GM18951 (cell line): Measurements from ENCODE around the gene SLC32A1.

ENCODE experiments used
- POLR2A ChIP-seq: IDR thresholded peaks from 4 replicates; pipeline ENCODE4 v1.6.1; 2011; ENCODE audit warnings: mild to moderate bottlenecking; ENCODE audit not compliant: insufficient read length, insufficient read depth; ENCODE audit errors: extremely low read depth
- in situ Hi-C: fragments of 300-500 bp; cut with MboI; formaldehyde crosslinking; loops from one replicate; pipeline ENCODE4 v1.12.0; 2022; ENCODE audit warnings: low sequenced_read_pairs, mixed read lengths, inconsistent platforms; ENCODE audit not compliant: unreplicated experiment

SLC32A1 gene

DNA sequence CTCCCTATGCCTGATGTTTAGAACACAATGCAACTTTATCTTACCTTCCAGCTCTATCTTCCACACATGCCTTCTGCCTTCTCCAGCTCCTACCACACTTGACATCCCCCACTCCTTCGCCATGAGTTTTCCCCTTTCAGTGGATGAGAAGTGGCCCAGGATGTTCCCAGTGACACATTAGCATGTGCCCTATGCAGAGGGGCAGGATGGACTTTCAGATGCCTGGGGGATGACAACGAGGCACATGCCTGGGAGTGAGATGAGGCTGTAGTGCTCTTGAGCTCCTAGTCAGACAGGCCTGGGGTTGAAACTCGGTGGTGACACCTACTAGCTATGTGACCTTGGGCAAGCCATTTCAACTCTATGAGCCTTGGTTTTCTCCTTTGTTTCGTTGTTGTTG, 20.1 kb upstream of the SLC32A1 start:
- TF ChIP-seq POLR2A: no peak
- in situ Hi-C loops: loop anchor here (5.0 kb wide), 1 partner anchor 37 kb away; no protein-coding TSS in a partner anchor

DNA sequence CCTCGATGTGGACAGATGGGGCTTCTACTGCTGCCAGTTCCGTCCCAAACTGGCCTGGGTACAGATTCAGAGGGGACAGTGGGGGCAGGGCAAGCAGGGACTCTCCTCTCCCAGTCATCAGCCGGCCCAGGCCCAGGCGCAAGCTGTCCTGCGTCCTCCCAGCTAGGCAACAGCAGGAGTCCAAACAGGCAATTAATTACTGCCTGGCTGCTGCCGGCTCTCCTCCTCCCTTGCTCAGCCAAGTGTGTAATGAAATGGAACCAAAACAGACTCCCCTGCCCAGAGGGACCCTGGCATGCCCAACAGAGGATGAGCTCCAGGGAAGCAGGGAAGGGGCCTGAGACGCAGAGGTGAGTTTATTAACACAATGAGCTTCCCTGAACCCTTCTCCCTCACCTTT, 17.8 kb upstream of the SLC32A1 start:
- in situ Hi-C loops: no loop called here
- TF ChIP-seq POLR2A: no peak

DNA sequence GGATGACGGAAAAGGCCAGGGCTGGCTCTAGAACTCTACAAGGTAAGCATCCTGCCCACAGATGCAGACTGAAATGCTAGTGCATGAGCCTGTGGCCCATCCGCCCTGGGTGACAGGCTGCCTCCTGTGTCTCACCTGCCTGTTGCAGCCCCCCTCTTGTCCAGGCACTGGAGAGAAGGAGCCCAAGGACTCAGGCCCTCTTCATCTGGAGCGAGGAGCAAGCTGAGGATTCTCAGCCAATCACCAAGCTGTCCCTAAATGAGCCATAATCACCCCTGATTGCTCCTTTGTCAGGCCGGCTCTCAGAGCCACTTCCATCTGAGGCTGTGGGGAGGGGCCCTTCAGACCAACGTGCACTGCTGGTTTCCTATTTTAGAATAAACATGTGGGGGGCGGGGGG, 10.0 kb upstream of the SLC32A1 start:
- in situ Hi-C loops: no loop called here
- TF ChIP-seq POLR2A: no peak

DNA sequence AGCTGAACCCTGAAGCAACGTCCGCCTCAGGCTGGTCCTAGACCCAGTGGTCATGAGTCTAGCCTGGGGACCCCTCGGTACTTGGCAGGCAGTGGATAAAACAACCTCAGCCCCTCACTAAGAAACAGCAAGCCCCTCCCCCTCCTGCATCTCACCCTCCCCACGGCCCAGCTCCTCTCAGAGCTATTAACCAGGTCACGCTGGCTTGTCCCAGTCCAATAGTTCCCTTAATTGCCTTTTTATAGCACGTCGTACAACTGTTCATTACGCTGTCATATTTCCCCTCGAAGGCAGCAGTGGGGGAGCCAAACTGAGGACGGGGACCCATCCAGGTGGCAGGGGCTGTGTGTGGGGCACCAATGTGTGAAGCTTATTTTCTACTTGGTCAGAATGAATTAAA, 8.6 kb upstream of the SLC32A1 start:
- in situ Hi-C loops: no loop called here
- TF ChIP-seq POLR2A: no peak

DNA sequence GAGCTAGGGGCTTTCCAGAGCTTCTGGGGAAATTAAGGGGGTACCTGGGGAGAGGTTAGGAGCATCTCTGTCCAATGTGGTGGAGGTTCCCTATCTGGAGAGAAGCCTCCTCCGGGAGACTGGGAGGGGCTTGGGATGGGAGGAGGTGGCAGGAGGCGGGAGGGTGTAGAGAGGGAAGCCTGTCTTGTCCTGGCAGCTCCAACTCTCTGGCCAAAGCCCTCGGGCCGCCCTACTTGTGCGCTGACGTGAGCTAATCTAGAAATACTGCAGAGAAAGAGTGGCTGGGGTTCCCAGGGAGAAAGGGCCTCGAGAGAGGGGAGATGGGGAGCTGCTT, 1.6 kb upstream of the SLC32A1 start:
- in situ Hi-C loops: no loop called here
- TF ChIP-seq POLR2A: no peak

DNA sequence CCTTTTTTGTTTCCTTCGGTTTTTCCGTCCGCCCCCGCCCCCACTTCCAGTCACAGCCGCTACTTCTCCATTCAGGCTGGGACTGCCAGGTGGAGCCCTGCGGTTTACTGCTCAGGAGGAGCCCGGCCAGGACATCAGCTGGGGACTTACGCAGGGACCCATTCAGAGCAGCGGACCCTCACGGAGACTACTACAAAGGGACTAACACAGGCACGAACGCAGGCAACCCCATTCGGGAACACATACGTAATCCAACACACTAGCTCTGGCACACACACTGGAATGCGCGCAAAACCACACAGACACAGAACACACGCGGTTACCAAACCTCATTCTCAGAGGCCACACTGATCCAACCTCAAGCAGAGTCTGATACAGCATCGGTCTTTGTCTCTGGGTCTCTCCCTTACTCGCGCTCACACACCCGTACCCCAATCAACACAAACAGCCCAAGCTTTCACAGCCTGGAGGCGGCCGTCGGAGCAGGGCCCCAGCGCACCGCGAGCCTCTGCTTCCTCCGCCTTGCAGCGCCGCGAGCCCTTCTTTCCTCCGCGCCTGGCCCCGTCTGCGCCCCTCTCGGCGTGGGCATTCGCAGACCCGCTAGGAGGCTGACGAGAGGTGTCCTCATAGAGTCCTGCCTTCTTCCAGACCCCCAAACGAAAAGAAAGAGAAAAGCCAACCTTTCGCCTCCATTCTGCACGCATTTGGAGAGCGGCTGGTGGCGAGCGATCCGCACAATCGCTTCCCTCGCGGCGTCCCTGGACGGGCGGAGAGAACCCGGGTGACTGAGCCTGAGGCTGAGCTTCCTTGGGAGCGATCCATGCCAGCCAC, 1.1 kb upstream of the SLC32A1 start:
- in situ Hi-C loops: no loop called here

DNA sequence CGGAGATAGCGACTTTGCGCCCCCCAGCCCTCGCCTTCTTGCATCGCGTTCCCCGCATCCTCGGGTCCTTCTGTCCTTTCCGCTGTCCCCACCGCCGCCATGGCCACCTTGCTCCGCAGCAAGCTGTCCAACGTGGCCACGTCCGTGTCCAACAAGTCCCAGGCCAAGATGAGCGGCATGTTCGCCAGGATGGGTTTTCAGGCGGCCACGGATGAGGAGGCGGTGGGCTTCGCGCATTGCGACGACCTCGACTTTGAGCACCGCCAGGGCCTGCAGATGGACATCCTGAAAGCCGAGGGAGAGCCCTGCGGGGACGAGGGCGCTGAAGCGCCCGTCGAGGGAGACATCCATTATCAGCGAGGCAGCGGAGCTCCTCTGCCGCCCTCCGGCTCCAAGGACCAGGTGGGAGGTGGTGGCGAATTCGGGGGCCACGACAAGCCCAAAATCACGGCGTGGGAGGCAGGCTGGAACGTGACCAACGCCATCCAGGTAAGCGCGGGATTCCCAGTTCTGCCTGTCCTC, 401 bp downstream of the SLC32A1 start:
- no peak for TF ChIP-seq POLR2A
- in situ Hi-C loops: no loop called here

More for the DNA sequence above, 1.1 kb upstream of the SLC32A1 start:
- TF ChIP-seq POLR2A: no peak

DNA sequence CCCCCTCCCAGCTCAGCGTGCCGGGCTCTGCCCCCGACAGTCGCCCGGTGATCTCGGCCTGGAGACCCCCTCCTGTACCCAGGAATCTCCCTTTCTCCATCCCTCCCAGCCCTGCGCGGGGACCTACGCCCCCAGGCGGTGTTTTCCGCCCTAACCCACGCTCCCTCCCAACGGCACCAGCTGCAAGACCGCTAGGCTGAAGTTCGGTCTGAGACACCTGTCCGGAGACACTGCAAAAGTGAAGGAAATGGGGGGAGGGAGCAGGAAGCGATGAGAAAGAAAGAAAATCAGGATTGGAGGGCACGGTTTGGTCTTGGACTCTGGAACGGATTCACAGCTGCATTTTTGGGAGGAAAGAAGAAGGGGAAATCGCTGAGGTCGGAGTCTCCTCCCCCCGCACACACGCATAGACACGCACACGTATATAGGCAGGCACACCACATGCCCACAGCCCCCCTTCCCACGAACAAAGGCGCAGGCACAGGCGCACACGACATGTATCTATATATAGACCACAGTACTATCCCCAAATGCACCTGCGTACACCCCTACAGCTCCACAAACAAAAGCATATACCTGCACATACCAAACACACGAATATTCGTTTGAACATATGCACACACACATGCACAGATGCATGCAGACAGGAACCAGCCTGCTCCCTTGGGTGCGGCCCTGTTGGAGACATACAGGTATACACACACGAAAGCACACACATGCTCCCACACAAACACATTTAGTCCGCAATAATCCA, 1.0 kb downstream of the SLC32A1 start:
- in situ Hi-C loops: no loop called here
- TF ChIP-seq POLR2A: no peak

DNA sequence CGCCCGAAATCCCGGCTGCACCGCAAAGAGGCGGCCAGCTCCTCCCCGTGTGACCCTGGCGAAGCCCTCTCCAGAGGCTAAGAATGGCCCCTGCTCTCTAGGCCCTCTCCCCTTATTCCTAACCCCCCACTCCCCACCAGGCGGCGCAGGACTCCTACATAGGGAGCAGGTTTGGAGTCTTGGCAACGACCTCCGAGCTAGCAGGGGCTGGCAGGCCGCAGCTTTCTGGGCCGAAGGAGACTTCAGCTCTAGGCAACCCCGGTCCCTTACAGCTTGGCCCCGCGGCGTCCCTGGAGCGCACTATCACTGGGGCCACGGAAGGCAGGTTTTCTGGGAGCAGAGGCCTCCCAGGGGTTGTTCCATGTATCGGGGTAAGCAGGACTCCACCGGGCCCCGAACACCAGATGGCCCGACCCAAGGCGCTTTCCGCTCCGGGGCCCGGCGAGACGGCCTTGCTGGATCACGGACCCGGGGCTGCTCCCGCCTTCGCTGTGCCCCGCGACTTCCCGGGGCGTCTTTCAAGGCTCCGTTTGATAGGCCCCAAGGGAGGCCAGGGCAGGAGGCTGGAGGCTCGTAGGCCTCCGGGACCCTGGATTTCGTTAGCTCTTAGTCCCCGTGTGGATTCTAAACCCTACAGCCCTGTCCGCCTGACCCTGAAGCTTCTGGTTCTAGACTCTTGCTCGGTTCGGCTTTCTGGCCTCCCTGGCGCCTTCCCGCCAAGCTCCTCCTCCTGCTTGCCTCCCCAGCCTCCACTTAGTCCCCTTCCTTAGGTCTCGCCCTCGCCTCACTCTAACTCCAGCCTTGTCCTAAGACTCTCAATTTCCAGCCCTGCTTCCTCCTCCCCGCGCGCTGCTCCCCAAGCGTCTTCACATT, 1.9 kb downstream of the SLC32A1 start:
- no peak for TF ChIP-seq POLR2A
- in situ Hi-C loops: no loop called here

DNA sequence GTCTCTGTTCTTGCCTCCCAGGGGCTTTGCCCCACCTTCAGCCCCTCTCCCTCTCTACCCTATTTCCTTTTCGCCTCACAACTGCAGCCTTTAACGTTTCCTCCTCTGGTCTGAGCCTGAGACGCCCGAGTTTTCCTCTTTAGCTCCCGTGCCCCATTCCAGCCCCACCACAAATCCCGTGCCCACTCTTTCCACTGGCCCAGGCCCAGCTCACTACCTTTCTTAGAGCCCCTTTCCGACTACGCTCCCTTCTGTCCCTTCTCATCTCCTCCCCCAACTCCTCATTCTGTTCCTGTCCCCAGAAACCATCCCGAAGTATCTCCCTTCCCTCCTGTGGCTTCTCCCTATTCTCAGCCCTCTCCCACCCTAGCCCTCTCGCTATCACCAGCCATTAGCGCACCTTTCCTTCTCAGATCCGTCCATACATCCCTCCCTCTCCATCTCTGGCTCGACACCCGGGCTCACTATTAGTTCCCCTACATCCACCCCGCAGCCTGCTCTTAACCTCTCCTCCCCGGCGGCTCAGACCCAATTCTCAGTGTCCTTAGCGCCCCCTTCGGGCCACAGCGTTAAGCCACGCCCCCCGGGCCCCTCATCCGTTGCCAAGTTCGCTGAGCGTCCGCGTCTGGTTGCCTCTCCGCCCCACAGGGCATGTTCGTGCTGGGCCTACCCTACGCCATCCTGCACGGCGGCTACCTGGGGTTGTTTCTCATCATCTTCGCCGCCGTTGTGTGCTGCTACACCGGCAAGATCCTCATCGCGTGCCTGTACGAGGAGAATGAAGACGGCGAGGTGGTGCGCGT, 2.7 kb downstream of the SLC32A1 start:
- in situ Hi-C loops: no loop called here
- no peak for TF ChIP-seq POLR2A

DNA sequence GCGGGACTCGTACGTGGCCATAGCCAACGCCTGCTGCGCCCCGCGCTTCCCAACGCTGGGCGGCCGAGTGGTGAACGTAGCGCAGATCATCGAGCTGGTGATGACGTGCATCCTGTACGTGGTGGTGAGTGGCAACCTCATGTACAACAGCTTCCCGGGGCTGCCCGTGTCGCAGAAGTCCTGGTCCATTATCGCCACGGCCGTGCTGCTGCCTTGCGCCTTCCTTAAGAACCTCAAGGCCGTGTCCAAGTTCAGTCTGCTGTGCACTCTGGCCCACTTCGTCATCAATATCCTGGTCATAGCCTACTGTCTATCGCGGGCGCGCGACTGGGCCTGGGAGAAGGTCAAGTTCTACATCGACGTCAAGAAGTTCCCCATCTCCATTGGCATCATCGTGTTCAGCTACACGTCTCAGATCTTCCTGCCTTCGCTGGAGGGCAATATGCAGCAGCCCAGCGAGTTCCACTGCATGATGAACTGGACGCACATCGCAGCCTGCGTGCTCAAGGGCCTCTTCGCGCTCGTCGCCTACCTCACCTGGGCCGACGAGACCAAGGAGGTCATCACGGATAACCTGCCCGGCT, 3.4 kb downstream of the SLC32A1 start:
- in situ Hi-C loops: no loop called here
- no peak for TF ChIP-seq POLR2A

DNA sequence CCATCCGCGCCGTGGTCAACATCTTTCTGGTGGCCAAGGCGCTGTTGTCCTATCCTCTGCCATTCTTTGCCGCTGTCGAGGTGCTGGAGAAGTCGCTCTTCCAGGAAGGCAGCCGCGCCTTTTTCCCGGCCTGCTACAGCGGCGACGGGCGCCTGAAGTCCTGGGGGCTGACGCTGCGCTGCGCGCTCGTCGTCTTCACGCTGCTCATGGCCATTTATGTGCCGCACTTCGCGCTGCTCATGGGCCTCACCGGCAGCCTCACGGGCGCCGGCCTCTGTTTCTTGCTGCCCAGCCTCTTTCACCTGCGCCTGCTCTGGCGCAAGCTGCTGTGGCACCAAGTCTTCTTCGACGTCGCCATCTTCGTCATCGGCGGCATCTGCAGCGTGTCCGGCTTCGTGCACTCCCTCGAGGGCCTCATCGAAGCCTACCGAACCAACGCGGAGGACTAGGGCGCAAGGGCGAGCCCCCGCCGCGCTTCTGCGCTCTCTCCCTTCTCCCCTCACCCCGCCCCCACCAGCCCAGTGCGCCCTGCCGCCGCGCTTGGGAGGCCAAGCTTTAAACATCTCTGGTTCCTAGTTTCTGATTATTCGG, 4.0 kb downstream of the SLC32A1 start:
- TF ChIP-seq POLR2A: no peak
- in situ Hi-C loops: no loop called here
